ENCODE results near the gene CALHM1.

Gene CALHM1

DNA sequence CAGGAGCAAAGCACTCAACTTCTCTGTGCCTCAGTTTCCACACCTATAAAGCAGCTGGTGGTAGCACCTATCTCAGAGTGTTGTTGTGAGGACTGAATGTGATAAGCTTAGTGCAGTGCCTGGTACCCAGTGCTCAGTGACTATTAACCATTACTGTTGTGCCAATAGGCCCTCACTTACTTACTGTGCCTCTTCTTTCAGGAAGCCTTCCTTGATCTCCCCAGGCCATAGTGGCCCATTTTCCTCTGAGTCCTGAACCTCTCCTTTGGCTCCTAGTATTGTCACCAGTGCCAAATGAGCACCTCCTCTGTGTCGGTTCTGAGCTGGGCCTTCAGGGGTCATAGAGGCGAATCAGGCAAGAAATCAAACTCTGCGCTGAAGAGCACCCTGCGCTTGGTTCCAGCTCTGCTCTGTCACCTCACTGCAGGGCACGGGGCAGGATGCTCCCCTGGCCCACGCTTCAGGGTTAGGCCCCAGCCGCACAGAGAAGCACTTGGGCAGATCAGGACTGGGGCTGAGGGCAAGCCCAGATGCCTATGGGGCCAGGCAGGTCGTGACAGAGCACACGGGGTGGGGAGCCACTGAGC is 2.5 kb downstream of the CALHM1 start:
- H3K4me1 ChIP-seq (ENCODE audit: control insufficient read depth, insufficient read depth, low read length): no peaks in the 10 kb centered on the region
- WGBS, 2 experiments: 89 to 90% methylated on average over 9 of the region's 9 CpGs
- H3K27ac ChIP-seq (ENCODE audit: insufficient read depth, low read depth, low read length, poor library complexity, severe bottlenecking): no peak overlapping the region
- H3K9me3 ChIP-seq (ENCODE audit: control insufficient read depth, low read length): no peaks in the 10 kb centered on the region
- no peaks in the 10 kb centered on the region for H3K36me3 ChIP-seq (ENCODE audit: control insufficient read depth, insufficient read depth, low read length)
- H3K4me3 ChIP-seq (ENCODE audit: insufficient read depth, low read depth, low read length): no peak overlapping the region
- no peaks in the 10 kb centered on the region for H3K27me3 ChIP-seq (ENCODE audit: control insufficient read depth, insufficient read depth, low read length, poor library complexity, severe bottlenecking)

DNA sequence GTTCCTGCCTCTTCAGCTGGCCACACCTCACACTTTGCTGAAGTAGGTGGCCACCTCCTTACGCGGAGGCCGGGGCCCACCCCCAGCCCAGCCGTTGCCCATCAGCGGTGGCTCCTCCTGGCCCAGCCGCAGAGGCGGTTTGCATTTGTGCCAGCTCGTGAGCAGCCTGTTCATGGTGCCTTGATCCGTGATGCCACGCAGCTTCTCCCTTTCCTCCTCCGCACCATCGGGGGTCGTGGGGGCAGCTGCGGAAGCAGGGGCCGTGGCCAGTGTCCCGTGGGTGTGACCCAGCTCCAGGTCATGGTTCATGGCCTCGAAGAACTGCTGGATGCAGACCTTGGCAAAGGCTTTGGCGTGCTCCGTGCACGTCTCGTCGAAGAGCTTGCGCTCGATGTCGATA is 3.5 kb downstream of the CALHM1 start:
- Histone ChIP-seq H3K9me3 (ENCODE audit: control insufficient read depth, low read length) (no peaks in the 10 kb centered on the region), H3K4me1 (ENCODE audit: control insufficient read depth, insufficient read depth, low read length) (no peaks in the 10 kb centered on the region), H3K27me3 (ENCODE audit: control insufficient read depth, insufficient read depth, low read length, poor library complexity, severe bottlenecking) (no peaks in the 10 kb centered on the region), H3K27ac (ENCODE audit: insufficient read depth, low read depth, low read length, poor library complexity, severe bottlenecking) (no peak overlapping the region), H3K4me3 (ENCODE audit: insufficient read depth, low read depth, low read length) (no peak overlapping the region), H3K36me3 (ENCODE audit: control insufficient read depth, insufficient read depth, low read length) (no peaks in the 10 kb centered on the region)
- WGBS, 2 experiments: 92 to 93% methylated on average over 25 of the region's 25 CpGs

DNA sequence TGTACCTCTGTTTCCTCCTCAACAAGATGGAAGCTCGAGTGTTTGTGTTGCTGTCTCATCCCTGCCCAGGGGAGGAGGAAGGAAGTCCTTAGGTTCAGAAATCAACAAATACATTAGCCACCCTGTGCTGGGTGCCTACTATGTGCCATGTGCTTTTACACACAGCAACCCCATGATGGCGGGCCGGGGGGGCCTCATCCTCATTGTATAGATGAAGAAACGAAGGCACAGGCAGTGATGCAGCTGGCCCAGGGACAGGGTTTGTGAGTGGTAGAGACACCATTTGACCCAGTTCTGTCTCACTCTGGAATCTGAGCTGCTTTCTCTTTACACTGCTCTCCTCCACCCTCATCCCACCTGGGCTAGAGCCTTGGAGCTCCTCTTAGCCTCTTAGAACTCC is 4.7 kb downstream of the CALHM1 start:
- Histone ChIP-seq H3K27ac (ENCODE audit: insufficient read depth, low read depth, low read length, poor library complexity, severe bottlenecking) (no peak overlapping the region), H3K27me3 (ENCODE audit: control insufficient read depth, insufficient read depth, low read length, poor library complexity, severe bottlenecking) (no peaks in the 10 kb centered on the region), H3K4me1 (ENCODE audit: control insufficient read depth, insufficient read depth, low read length) (no peaks in the 10 kb centered on the region), H3K9me3 (ENCODE audit: control insufficient read depth, low read length) (no peaks in the 10 kb centered on the region), H3K36me3 (ENCODE audit: control insufficient read depth, insufficient read depth, low read length) (no peaks in the 10 kb centered on the region), H3K4me3 (ENCODE audit: insufficient read depth, low read depth, low read length) (no peak overlapping the region)
- WGBS, 2 experiments: 87 to 91% methylated on average over 4 of the region's 4 CpGs

DNA sequence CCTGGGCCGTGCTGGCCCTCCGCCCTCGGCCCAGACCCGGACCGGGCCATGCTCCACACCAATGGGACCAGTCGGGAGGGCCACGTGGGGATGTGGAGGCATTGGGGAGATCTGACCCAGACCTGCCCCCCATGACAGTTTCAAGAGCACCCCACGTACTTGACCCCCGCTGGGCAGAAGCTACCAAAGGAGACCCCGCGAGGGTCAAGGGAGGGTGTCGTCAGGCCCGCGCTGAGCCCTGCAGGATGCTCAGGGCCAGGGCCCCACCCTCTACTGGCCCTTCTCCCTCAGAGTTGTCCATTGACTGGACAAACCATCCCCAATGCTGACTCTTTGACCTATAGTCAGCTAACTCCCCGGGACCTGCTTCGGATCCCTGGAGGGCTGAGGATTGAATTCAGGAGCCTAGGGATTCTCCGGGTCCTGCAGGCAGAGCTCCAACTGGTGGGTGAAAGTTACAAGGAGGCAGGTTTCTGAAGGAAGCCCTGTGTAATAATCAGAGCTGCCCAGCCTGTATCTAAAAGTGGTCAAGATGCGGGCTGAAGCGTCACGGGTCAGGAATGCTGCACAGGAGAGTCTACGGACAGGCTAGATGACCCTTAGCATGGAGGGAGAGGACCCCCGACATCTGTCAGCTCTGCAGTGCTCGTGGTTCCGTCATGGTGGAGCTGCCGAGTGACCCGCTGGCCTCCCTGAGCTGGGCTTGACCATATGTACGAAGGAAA is 6.0 kb downstream of the CALHM1 start:
- Histone ChIP-seq H3K27me3 (ENCODE audit: control insufficient read depth, insufficient read depth, low read length, poor library complexity, severe bottlenecking) (no peaks in the 10 kb centered on the region), H3K36me3 (ENCODE audit: control insufficient read depth, insufficient read depth, low read length) (no peaks in the 10 kb centered on the region), H3K4me3 (ENCODE audit: insufficient read depth, low read depth, low read length) (peak overlapping the region; percentile 18), H3K27ac (ENCODE audit: insufficient read depth, low read depth, low read length, poor library complexity, severe bottlenecking) (no peak overlapping the region), H3K9me3 (ENCODE audit: control insufficient read depth, low read length) (no peaks in the 10 kb centered on the region), H3K4me1 (ENCODE audit: control insufficient read depth, insufficient read depth, low read length) (no peaks in the 10 kb centered on the region)
- WGBS, 2 experiments: 79 to 85% methylated on average over 27 of the region's 27 CpGs

DNA sequence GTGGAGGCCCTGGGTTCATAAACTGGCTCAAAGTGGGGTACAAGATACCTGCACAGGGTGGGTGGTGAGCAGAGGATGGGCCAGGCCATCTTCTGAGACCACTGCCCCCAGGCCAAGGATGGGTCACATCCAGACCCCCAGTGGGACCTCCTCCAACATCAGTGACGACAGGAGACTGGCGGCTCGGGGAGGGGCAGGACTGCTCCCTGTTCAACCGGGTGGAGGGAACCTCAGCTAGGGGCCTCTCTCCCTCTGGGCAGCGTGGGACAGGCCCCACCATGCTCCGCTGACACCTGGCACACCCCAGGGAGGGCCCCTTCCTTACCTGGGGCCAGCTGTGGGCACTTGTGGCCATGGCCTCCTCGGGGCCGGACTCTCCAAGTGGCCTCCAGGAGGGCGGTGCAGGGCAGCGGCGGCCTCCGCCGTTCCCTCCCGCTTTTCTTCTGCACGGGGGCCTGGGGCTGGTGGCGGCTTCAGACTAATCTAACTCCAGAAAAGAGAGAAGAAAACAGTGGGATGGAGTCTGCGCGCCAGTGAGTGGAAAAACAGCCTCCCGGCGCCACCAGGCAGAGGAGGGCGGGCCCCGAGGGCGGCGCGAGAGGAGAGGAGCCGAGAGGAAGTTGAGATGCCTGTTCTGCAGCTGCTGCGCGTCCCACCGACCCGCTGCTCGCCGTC is 6.7 kb downstream of the CALHM1 start, which contains the start of gene CALHM2:
Gene CALHM2 (minus strand): TSS at position 540 of the 675 bp plus-strand sequence. CDS start 2,429 bp downstream, outside the sequence.
- no peak within 1 kb of the TSS for H3K27ac ChIP-seq (ENCODE audit: insufficient read depth, low read depth, low read length, poor library complexity, severe bottlenecking)
- H3K36me3 ChIP-seq (ENCODE audit: control insufficient read depth, insufficient read depth, low read length): no peaks in the 10 kb centered on the region
- H3K27me3 ChIP-seq (ENCODE audit: control insufficient read depth, insufficient read depth, low read length, poor library complexity, severe bottlenecking): no peaks in the 10 kb centered on the region
- H3K4me1 ChIP-seq (ENCODE audit: control insufficient read depth, insufficient read depth, low read length): no peaks in the 10 kb centered on the region
- H3K9me3 ChIP-seq (ENCODE audit: control insufficient read depth, low read length): no peaks in the 10 kb centered on the region
- peak within 1 kb of the TSS; percentile 18 for H3K4me3 ChIP-seq (ENCODE audit: insufficient read depth, low read depth, low read length)
- 60 to 65% methylated on average over 32 of the region's 32 CpGs for WGBS, 2 experiments

DNA sequence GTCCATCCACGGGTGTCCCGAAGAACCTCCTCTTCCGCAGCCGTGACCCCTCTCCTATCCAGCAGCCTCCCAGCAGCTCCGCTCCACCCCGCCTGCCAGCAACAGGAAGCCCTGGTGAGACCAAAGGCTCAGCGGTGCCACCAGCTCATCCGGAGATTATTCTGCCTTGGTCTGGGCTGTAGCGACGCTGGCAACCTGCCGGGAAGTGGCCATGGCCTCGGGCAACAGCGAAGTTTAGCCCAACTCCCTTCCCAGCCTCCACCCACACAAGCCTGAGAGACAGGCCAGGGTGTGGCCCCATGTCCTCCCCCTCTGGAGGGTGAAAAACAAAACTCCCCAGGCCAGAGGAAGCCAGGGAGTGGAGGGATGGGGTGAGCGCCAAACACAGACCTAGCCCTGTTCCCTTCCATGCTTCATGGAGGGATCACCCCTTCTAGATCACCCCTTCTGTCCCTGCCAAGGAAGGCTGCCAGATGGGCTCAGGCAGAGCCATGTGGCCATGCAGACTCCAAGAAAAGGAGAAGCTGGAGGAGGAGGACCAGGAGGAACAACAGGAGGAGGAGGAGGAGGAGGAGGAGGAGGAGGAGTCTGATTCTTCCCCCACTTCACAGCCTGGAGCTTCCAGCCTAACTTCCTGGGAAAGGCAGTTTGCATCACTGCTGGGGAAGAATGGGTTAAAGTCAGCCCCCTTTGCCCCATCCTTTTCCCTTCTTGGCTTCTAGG is 7.4 kb downstream of the CALHM1 start:
- H3K4me1 ChIP-seq (ENCODE audit: control insufficient read depth, insufficient read depth, low read length): no peaks in the 10 kb centered on the region
- H3K4me3 ChIP-seq (ENCODE audit: insufficient read depth, low read depth, low read length): no peak overlapping the region
- no peaks in the 10 kb centered on the region for H3K9me3 ChIP-seq (ENCODE audit: control insufficient read depth, low read length)
- H3K27me3 ChIP-seq (ENCODE audit: control insufficient read depth, insufficient read depth, low read length, poor library complexity, severe bottlenecking): no peaks in the 10 kb centered on the region
- no peaks in the 10 kb centered on the region for H3K36me3 ChIP-seq (ENCODE audit: control insufficient read depth, insufficient read depth, low read length)
- no peak overlapping the region for H3K27ac ChIP-seq (ENCODE audit: insufficient read depth, low read depth, low read length, poor library complexity, severe bottlenecking)
- 65 to 70% methylated on average over 14 of the region's 14 CpGs for WGBS, 2 experiments

DNA sequence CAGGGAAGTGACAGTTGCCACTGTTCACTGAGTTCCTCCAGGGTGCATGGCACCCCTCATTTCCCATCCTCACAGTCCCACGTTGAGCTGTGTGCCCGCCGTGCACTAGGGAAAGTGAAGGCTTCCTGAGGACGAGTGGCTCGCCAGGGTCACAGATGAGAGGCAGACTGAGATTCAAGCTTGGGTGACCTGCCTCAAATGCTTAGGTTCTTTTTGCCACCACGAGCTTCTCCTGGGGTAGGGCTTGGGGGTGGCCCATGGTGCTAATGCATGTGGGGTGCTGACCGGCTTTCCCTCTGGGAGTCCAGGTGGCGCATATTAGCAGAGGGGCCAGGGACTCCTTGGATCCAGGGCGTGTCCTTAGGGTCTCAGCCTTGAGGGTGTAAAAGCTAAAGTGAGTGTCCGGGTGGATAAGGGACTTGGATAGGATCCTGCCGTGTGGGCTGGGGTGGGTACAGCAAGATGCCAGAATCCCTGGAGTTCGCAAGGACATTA is 8.5 kb downstream of the CALHM1 start:
- no peak overlapping the region for H3K4me3 ChIP-seq (ENCODE audit: insufficient read depth, low read depth, low read length)
- H3K27ac ChIP-seq (ENCODE audit: insufficient read depth, low read depth, low read length, poor library complexity, severe bottlenecking): no peak overlapping the region
- no peaks in the 10 kb centered on the region for H3K4me1 ChIP-seq (ENCODE audit: control insufficient read depth, insufficient read depth, low read length)
- peaks cover 9% of the 10 kb centered on the region for H3K36me3 ChIP-seq (ENCODE audit: control insufficient read depth, insufficient read depth, low read length)
- H3K9me3 ChIP-seq (ENCODE audit: control insufficient read depth, low read length): no peaks in the 10 kb centered on the region
- no peaks in the 10 kb centered on the region for H3K27me3 ChIP-seq (ENCODE audit: control insufficient read depth, insufficient read depth, low read length, poor library complexity, severe bottlenecking)
- WGBS, 2 experiments: 93 to 95% methylated on average over 12 of the region's 12 CpGs

DNA sequence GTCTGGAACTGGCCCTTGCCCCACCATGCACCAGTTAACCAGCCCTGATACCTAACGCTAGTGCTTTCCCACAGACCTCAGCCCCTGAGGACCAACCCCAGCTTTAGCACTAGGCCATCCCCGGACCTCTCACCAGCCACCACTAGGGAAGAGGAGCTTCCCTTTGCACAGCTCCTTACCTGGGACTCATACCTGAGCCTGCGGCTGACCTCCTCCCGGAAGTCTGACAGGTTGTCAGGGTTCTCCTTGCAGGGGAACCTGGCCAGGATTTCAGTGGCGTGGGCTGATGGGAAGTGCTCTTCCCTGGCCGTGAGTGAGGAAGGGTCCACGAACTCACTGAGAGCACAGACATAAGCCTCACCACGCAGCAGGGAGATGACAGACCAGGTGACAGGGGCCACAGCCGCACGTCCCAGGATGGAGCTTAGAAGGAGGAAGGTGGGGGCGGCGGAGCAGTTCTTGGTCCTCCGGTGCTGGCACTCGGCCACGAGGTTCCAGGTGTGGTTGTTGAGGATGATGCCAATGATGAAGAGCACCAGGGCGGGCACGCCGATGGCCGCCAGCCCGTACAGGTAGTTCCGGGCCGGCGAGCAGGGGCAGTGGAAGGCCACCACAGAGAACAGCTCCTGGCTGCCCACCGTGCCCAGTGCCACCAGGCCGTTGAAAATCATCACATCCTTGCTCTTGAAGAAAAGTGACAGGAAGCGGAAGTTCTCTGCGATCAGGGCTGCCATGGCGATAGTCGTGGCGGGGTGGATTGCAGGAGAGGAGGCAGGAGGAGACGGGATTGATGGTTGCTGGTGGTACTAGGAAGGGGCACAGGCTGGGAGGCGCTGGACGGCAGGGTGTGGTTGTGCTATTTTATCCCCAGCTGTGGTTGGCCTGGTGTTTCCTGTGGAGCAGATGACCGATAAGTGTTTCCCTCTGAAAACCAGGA is 9.2 kb downstream of the CALHM1 start:
- Histone ChIP-seq H3K27ac (ENCODE audit: insufficient read depth, low read depth, low read length, poor library complexity, severe bottlenecking) (no peak overlapping the region), H3K4me1 (ENCODE audit: control insufficient read depth, insufficient read depth, low read length) (no peaks in the 10 kb centered on the region), H3K9me3 (ENCODE audit: control insufficient read depth, low read length) (no peaks in the 10 kb centered on the region), H3K27me3 (ENCODE audit: control insufficient read depth, insufficient read depth, low read length, poor library complexity, severe bottlenecking) (no peaks in the 10 kb centered on the region), H3K4me3 (ENCODE audit: insufficient read depth, low read depth, low read length) (no peak overlapping the region), H3K36me3 (ENCODE audit: control insufficient read depth, insufficient read depth, low read length) (peaks cover 16% of the 10 kb centered on the region)
- 94 to 95% methylated on average over 34 of the region's 34 CpGs for WGBS, 2 experiments

DNA sequence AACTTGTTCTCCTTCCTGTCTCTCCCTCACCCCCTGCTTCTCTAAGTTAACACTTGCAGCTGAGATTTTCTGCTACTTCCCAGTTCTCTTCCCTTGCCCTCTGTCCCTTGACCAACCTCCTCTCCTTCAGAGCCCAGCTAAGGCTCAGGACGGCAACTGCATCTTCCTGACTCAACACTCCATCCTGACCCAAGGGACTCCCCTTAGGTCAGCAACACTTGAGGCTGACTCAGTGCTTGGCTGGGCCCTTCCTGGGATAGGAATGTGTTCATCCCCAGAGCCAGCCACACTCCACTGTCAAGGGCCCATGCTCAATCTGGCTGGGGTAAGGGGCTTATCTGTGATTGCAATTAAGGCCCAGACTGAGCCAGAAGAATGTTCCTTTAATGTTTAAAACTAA is 10.0 kb downstream of the CALHM1 start:
- H3K9me3 ChIP-seq (ENCODE audit: control insufficient read depth, low read length): no peaks in the 10 kb centered on the region
- H3K27me3 ChIP-seq (ENCODE audit: control insufficient read depth, insufficient read depth, low read length, poor library complexity, severe bottlenecking): no peaks in the 10 kb centered on the region
- H3K4me1 ChIP-seq (ENCODE audit: control insufficient read depth, insufficient read depth, low read length): no peaks in the 10 kb centered on the region
- no peak overlapping the region for H3K27ac ChIP-seq (ENCODE audit: insufficient read depth, low read depth, low read length, poor library complexity, severe bottlenecking)
- H3K36me3 ChIP-seq (ENCODE audit: control insufficient read depth, insufficient read depth, low read length): peaks cover 20% of the 10 kb centered on the region
- WGBS, 2 experiments: 80 to 90% methylated on average over 1 of the region's 1 CpG
- H3K4me3 ChIP-seq (ENCODE audit: insufficient read depth, low read depth, low read length): no peak overlapping the region
